GM21367 (cell line): ENCODE results near the gene TEF.
A peak's percentile ranks its signal among the peaks of the same experiment; 100 is the strongest.
"Not testable (repeated sequence)": the region's sequence is repeated elsewhere in the genome, so short reads cannot be mapped to it uniquely, and the experiment has no call there.

Experiments used
- ATAC-seq: cut with Tn5 transposase; IDR thresholded peaks from one replicate; pipeline ENCODE4 v1.9.1; 2021; ENCODE audit not compliant: unreplicated experiment

The TEF gene

DNA sequence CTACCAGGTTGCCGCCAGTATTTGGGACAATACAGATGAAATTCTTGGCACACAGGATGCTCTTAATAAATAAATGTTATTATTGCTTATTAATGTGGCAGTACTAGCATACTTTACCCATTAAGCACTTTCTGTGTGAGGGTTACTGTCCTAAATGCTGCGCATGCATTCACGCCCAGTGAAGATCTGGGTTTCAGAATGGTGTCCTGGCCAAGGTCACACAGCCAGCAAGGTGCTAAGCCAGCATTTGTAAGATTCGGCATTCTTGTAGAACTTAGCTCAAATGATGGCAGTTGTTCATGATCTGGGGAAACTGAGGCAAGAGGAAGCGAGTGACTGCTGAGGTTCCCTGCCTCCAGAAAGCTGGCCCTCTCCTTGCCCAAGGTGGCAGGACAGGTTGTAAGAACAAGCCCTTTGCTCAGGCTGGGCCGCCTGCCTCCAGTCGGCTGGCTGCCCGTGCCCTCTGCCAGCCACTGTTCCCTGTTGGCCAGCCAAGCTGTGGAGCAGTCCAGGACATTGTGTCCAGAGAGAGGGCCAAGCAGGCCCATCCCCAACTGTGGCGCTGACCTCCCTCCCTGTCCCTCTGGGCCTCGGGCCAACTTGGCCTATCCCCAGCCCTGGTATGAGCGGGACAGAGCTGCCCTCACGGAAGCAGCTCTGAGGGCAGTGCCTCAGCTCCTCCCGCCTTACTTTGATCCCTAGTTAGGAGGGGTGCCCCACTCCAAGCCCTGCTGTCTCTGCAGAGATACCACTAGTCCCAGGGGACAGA is 36.1 kb downstream of the TEF start:
- ATAC-seq: no peak

- no peak for ATAC-seq
Measured at GRCh38 chr22:41418717-41419116, 37.0 kb downstream of the TEF start.

GRCh38 chr22:41425660-41426365 is 44.1 kb downstream of the TEF start:
- no peak for ATAC-seq

- ATAC-seq: no peak
Measured at GRCh38 chr22:41429232-41429950, 47.6 kb downstream of the TEF start.

- no peak for ATAC-seq
Measured at GRCh38 chr22:41429951-41430332, 48.2 kb downstream of the TEF start.

DNA sequence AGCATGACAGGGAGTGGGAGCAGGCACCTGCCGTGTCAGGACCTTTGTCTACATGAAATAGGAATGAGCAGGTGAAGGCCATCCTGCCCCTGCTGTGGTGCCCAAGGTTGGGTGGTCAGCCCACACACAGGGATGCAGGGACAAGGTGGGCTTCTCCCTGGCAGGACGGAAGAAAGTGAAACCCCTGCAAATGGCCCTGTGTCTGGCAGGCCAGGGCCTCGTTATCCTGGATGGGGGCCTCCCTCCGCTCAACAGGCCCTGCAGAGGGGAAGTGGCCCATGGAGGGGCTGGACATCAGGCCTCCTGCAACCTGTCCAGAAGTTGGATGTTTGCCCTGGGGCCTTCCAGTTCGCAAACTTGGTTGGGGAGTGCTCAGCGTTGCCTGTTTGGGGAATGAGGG is 49.9 kb downstream of the TEF start:
- no peak for ATAC-seq

GRCh38 chr22:41433480-41433879 is 51.7 kb downstream of the TEF start:
- ATAC-seq: not testable (repeated sequence)

- not testable (repeated sequence) for ATAC-seq
Measured at GRCh38 chr22:41434361-41435003, 52.7 kb downstream of the TEF start.

- no peak for ATAC-seq
Measured at GRCh38 chr22:41435560-41435959, 53.8 kb downstream of the TEF start.

GRCh38 chr22:41436322-41437113 is 54.8 kb downstream of the TEF start:
- no peak for ATAC-seq

DNA sequence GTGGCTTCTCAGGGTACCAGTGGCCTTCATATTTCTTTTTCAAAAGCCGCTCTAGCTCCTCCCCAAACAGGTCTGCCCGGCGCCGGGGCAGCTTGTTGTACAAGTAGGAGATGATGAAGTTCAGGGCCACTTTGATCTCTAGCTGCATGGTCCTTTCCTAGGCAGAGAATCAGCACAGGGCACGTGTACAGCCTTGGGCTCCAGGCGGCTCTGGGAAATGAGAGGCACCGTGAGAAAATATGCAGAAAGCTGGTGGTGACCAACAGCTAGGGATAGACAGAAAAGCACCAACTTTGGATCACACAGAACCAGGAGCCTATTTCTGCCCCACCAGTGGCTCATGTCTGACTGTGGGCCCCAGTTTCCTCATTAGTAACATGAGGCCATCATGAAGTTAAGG is 55.5 kb downstream of the TEF start:
- ATAC-seq: no peak

DNA sequence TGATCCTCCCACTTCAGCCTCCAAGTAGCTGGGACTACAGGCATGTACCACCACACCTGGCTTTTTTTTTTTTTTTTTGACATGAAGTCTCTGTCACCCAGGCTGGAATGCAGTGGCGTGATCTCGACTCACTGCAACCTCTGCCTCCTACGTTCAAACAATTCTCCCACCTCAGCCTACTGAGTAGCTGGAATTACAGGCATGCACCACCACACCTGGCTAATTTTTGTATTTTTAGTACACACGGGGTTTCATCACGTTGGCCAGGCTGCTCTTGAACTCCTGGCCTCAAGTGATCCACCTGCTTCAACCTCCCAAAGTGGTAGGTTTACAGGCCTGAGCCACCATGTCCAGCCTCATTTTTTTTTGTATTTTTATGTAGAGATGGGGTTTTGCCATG is 58.8 kb downstream of the TEF start:
- ATAC-seq: not testable (repeated sequence)

DNA sequence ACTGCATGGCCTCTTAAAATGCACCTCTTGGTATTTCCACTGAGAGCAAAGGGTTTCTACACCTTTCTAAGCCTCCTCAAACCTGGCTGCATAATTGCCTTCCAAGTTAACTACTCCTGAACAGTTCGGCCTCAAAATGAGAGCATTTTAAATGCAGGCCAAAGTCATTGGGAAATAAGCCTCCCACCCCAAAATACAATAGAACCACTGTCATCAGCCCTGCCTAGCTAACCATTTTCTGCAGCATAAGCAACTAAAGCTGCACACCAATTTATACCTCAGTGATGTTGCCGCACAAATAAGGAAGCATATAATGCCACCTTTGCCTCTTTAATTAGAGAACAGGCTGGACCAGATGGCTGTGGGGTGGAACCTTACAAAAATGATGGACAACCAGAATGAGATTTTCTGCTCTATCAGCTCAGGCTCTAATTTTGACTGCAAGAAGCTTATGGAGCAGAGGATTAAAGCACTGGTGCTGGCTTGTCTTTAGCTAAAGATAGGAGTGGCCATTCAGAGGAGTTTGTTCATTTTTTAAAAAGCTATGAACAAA is 60.6 kb downstream of the TEF start:
- no peak for ATAC-seq

DNA sequence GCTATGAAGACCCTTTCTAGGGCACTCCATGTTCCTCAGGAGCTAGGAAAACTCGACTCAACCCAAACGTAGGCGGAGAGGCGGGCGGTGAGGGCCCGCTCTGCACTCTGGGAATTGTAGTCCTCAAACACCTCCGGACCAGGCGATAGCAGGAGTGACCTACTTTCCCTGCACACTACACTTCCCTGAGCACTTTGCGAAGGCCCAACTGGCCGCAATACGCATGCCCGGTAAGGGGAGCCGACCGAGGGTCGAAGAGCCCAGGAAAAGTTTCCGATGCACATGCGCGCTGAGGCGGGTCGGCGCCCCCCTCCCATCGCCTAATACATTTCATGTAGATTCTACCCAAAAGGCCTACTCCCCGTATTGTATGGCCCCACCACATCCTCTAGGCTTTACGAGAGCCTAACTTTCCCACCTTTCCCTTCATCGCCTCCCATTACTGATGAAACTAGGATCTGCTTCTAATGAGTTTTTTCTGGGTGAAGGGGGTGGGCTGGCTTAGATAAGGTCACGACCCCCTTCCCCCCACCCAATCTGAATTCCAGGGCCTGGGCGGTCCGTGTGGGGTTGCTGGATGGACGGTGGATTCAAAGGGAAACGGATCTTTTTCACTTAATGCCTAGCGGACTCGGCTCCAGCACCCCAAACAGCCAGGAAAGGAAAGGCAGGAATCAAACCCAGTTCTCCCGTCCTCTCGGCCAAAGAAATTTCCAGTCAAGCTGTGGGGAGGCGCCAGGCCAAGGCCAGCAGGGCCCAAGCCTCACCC is 62.8 kb downstream of the TEF start:
- ATAC-seq: peak; percentile 40

DNA sequence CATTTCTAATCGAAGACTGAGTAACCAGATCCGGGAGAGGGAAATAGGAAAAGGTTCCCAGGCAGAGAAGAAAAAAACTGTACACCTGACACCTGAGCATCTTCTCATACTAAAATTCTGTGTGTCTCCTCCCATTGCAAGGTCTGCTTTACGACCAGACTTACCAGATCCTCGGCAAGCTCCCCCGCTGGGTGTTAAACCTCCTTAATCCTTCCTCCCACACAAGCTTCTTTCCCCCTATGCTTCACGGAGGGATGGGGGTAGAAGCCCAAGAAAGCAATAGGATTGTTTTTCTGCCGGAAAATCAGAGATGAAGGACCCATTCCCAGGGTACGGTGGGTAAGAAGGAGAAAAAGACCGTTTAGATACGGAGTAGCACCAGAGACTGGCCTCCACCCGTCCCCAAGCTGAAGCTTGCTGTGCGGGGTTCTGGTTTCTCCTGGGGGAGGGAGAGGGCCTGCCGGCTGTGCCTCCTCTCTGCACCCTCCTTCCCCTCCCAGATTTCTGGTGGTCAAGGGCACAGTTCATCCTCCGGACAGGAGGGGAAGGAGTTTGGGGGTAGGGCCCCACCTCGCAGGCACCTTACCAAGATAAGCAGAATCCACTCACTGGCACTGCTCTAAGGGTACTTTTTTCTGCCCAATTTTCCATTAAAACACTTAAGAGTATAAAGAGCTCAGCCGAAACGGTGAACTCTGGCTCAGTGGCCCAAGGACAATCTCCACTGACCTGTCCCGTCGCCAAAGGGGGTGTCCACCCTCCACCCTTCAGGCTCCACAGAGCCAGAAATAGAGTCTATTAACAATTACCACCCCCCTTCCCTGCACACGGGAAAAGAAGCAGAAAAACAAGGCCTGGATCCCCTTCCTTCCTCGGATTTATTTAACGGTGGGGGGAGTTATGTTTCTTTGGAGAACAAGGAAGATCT is 63.7 kb downstream of the TEF start:
- ATAC-seq: no peak

DNA sequence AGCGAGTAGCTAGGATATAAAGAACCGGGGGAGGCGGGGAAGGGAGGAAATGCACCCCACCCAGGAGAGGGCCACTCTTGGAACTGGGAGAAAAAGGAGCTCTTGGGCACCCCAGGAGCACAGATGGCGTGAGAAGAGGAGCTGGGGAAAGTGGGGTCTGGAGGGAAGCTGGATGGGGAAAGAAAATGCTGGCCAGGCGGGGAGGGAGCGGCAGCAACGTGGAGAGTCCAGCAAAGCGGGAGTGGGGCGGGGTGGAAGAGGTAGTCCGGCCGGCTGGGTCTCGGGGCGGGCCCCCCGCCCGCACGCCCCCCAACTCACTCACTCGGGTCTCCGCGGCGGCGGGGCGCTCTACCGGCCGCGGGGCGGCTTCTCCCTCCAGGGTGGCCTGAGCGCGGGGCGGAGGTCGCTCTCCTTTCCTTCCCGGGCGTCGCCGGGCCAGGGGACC is 64.3 kb downstream of the TEF start:
- ATAC-seq: no peak

DNA sequence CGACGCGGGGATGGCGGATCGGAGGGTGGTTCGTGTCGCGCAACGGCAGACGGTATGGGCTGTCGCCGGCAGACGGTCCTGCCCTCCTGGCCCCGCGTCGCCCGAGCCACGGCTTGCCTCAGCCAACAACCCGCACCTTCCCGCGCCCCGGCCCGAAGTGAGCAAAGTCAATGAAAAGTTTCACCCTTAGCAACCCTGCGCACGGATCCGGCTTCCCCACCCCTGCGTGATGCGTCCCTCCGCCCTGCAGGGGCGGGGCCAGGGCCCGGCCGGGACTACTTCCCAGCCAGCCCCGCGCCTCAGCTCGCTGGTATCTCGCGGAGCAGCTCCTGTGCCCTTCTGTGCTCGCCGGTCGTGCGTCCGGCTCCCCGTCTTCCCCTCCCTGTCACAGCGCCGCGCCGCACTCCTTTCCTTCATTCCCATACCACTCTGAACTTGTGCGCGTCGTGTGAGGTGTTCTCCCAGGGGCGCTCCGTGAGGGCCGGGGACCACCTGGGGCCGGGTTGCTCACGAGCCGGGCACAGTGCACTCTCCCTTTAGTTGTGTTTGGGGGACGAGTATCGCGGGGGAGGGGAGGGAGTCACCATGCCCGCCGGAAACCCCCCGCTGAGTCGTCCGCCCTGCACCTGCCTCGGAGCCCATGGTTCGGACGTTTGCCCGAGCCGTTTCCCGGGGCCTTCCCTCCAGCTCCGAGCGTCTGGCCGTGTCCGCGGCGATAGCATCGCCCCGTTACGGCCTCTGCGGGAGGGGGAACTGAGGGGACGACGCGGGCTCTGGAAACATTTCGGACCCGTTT is 65.1 kb downstream of the TEF start, which contains the start of gene TOB2:
Gene TOB2, minus strand, starts transcription at position 163 of the 796 bp plus-strand sequence. CDS start 9,456 bp downstream, outside the sequence.
- ATAC-seq: peak; percentile 27
